ENCODE data around the gene PHF21A. TPM values are rescaled to one million over a fixed set of nuclear protein-coding genes. Genes with fewer than 3 reads are reported as not detected.
A peak's percentile ranks its signal among the peaks of the same experiment; 100 is the strongest.

PHF21A gene
- total RNA-seq, 6 experiments from 2014 or later: 9.2 to 17.1 (median 10.4) TPM

GRCh38 chr11:46108751-46109150 lies 12.5 kb downstream of the PHF21A start:
- H3K36me3 ChIP-seq: no peaks in the 10 kb centered on the region
- H3K4me3 ChIP-seq: no peak overlapping the region
- intact Hi-C loops (cut with DNase I): no loop called here
- H3K27me3 ChIP-seq: no peaks in the 10 kb centered on the region
- WGBS (ENCODE audit: insufficient coverage, low coverage, low lambda C conversion rate, missing lambda C conversion rate): 95% methylated on average over 2 of the region's 2 CpGs
- H3K9me3 ChIP-seq: no peaks in the 10 kb centered on the region
- DNase-seq (no peak), ATAC-seq (no peak)
- no peak for TF ChIP-seq CTCF (IDR thresholded peaks at IDR 0.05)
- TF ChIP-seq POLR2A (IDR thresholded peaks at IDR 0.05): no peak
- peaks cover 0 to 13% (median 4%) of the 10 kb centered on the region in 4 donors for H3K4me1 ChIP-seq
- H3K27ac ChIP-seq: no peak overlapping the region

GRCh38 chr11:46107780-46108179 lies 13.5 kb downstream of the PHF21A start:
- ATAC-seq (no peak), DNase-seq (no peak)
- peaks cover 0 to 8% (median 3%) of the 10 kb centered on the region in 4 donors for H3K4me1 ChIP-seq
- H3K36me3 ChIP-seq: no peaks in the 10 kb centered on the region
- H3K9me3 ChIP-seq: no peaks in the 10 kb centered on the region
- no peak overlapping the region for H3K4me3 ChIP-seq
- 79% methylated on average over 2 of the region's 2 CpGs for WGBS (ENCODE audit: insufficient coverage, low coverage, low lambda C conversion rate, missing lambda C conversion rate)
- intact Hi-C loops (cut with DNase I): no loop called here
- TF ChIP-seq POLR2A (IDR thresholded peaks at IDR 0.05) (no peak), CTCF (IDR thresholded peaks at IDR 0.05) (no peak)
- H3K27ac ChIP-seq: no peak overlapping the region
- H3K27me3 ChIP-seq: no peaks in the 10 kb centered on the region

- H3K9me3 ChIP-seq: no peaks in the 10 kb centered on the region
- no peaks in the 10 kb centered on the region for H3K27me3 ChIP-seq
- H3K36me3 ChIP-seq: no peaks in the 10 kb centered on the region
- H3K27ac ChIP-seq: no peak overlapping the region
- TF ChIP-seq CTCF (IDR thresholded peaks at IDR 0.05): no peak
- no peak for TF ChIP-seq POLR2A (IDR thresholded peaks at IDR 0.05)
- intact Hi-C loops (cut with DNase I): no loop called here
- 74% methylated on average over 4 of the region's 4 CpGs for WGBS (ENCODE audit: insufficient coverage, low coverage, low lambda C conversion rate, missing lambda C conversion rate)
- DNase-seq (no peak), ATAC-seq (no peak)
- no peak overlapping the region for H3K4me3 ChIP-seq
- peaks cover 0 to 4% (median 0%) of the 10 kb centered on the region in 4 donors for H3K4me1 ChIP-seq
Observed at GRCh38 chr11:46107408-46107718, 13.9 kb downstream of the PHF21A start.

- H3K27ac ChIP-seq: no peak overlapping the region
- TF ChIP-seq CTCF (IDR thresholded peaks at IDR 0.05) (no peak), POLR2A (IDR thresholded peaks at IDR 0.05) (no peak)
- no peaks in the 10 kb centered on the region for H3K36me3 ChIP-seq
- H3K4me1 ChIP-seq: peaks cover 0 to 4% (median 0%) of the 10 kb centered on the region in 4 donors
- H3K27me3 ChIP-seq: no peaks in the 10 kb centered on the region
- H3K4me3 ChIP-seq: no peak overlapping the region
- intact Hi-C loops (cut with DNase I): no loop called here
- 58% methylated on average over 5 of the region's 5 CpGs for WGBS (ENCODE audit: insufficient coverage, low coverage, low lambda C conversion rate, missing lambda C conversion rate)
- H3K9me3 ChIP-seq: no peaks in the 10 kb centered on the region
- ATAC-seq (peak in 3 of 4 donors; percentile 34 to 40 (median 36)), DNase-seq (no peak)
Observed at GRCh38 chr11:46106530-46107407, 14.5 kb downstream of the PHF21A start.

Measured in right lobe of liver (tissue), 6 donors.